ENCODE results near the gene TSKU.
"Not testable (repeated sequence)": the region's sequence is repeated elsewhere in the genome, so short reads cannot be mapped to it uniquely, and the experiment has no call there.

TSKU gene

DNA sequence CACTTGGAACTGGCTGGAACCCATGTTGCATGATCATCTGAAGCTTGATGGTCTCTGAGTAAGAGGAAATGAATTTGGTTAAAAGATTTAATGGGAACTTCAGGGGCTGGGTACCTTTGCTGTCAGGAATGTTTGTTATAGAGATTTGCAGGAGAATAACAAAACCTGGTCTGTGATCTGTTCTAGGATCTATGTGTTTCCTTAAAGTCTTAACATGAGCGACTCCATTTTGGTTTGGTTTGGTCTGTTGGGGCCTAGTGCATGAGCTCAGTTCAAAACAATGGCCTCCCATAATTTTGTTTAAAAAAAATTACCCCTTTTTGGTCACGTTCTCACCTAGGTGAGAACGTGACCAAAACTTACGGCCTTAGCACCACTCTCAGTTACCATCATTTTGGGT, 28.1 kb downstream of the TSKU start:
- peaks cover 0 to 14% (median 0%) of the 10 kb centered on the region in 3 donors for H3K9me3 ChIP-seq
- H3K36me3 ChIP-seq, result no peaks in the 10 kb centered on the region
- H3K27ac ChIP-seq, result no peak overlapping the region
- H3K4me1 ChIP-seq, result peaks cover 0 to 18% (median 5%) of the 10 kb centered on the region in 4 donors
- DNase-seq, result no peak
- H3K4me3 ChIP-seq, result no peak overlapping the region
- intact Hi-C loops (cut with DNase I; ENCODE audit: low total_unique reads), result no loop called here
- no peaks in the 10 kb centered on the region for H3K27me3 ChIP-seq
- TF ChIP-seq, protein P1, sequence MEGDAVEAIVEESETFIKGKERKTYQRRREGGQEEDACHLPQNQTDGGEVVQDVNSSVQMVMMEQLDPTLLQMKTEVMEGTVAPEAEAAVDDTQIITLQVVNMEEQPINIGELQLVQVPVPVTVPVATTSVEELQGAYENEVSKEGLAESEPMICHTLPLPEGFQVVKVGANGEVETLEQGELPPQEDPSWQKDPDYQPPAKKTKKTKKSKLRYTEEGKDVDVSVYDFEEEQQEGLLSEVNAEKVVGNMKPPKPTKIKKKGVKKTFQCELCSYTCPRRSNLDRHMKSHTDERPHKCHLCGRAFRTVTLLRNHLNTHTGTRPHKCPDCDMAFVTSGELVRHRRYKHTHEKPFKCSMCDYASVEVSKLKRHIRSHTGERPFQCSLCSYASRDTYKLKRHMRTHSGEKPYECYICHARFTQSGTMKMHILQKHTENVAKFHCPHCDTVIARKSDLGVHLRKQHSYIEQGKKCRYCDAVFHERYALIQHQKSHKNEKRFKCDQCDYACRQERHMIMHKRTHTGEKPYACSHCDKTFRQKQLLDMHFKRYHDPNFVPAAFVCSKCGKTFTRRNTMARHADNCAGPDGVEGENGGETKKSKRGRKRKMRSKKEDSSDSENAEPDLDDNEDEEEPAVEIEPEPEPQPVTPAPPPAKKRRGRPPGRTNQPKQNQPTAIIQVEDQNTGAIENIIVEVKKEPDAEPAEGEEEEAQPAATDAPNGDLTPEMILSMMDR (IDR thresholded peaks at IDR 0.05), result no peak

DNA sequence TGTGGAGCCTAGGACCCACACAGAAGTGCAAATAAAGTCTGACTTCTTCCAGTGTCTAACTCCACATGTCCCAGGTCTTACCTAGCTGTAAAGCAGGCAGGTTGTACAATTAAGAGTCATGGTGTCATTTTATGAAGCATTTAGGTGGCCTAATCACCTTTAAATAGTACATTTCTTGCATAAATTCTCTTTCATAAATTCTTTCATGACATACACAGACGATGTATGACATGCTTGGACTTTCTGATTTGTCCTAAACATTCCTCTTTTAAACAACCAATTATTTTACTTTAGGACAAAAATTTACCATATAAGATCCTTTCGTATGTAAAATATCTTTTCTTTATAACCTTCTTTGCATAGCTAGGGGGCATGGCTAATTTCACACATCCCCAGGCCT, 31.3 kb downstream of the TSKU start:
- TF ChIP-seq, protein P1 (IDR thresholded peaks at IDR 0.05), result no peak
- Histone ChIP-seq H3K27me3 (no peaks in the 10 kb centered on the region), H3K27ac (no peak overlapping the region), H3K9me3 (peaks cover 0 to 22% (median 0%) of the 10 kb centered on the region in 3 donors), H3K36me3 (no peaks in the 10 kb centered on the region), H3K4me1 (no peaks in the 10 kb centered on the region), H3K4me3 (no peak overlapping the region)
- intact Hi-C loops (cut with DNase I; ENCODE audit: low total_unique reads), result no loop called here
- DNase-seq, result no peak

DNA sequence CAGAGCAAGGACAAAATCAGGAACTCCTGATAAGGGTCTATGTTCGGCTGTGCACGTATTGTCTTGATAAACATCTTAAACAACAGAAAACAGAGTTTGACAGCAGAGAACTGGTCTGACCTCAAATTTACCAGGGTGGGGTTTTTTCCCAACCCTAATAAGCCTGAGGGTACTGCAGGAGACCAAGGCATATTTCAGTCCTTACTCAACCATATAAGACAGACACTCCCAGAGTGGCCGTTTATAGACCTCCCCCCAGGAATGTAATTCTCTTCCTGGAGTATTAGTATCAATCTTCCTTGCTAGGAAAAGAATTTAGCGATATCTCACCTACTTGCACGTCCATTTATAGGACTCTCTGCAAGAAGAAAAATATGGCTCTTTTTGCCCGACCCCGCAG, 32.5 kb downstream of the TSKU start:
- H3K9me3 ChIP-seq, result peaks cover 0 to 22% (median 0%) of the 10 kb centered on the region in 3 donors
- H3K4me3 ChIP-seq, H3K36me3 ChIP-seq, H3K27ac ChIP-seq, DNase-seq, H3K27me3 ChIP-seq, H3K4me1 ChIP-seq: not testable (repeated sequence)
- intact Hi-C loops (cut with DNase I; ENCODE audit: low total_unique reads), result loop anchor here (5.0 kb wide), 1 partner anchor 102 kb away; no protein-coding TSS in a partner anchor

DNA sequence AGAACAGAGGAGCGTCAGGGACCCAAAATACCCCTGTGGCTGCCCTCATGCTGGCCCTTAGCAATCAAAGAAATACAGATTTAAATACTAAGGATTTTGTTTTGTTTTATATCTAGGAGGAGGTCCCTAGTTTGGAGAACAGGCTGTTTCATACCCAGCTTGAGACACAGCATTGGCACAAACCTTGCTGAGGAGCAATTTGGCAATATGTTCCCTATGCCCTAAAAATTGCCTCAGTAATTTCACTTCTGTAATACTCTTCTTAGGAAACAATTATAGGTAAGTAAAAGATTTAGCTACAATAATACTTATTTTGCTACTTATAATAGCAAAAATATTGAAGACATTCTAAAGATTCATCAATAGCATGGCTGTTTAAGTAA, 37.0 kb downstream of the TSKU start:
- Histone ChIP-seq H3K4me3 (no peak overlapping the region), H3K9me3 (peaks cover 0 to 17% (median 0%) of the 10 kb centered on the region in 3 donors), H3K27me3 (no peaks in the 10 kb centered on the region), H3K36me3 (no peaks in the 10 kb centered on the region), H3K4me1 (peaks cover 0 to 4% (median 0%) of the 10 kb centered on the region in 4 donors), H3K27ac (no peak overlapping the region)
- no peak for DNase-seq
- TF ChIP-seq, protein P1 (IDR thresholded peaks at IDR 0.05), result no peak
- intact Hi-C loops (cut with DNase I; ENCODE audit: low total_unique reads), result no loop called here

DNA sequence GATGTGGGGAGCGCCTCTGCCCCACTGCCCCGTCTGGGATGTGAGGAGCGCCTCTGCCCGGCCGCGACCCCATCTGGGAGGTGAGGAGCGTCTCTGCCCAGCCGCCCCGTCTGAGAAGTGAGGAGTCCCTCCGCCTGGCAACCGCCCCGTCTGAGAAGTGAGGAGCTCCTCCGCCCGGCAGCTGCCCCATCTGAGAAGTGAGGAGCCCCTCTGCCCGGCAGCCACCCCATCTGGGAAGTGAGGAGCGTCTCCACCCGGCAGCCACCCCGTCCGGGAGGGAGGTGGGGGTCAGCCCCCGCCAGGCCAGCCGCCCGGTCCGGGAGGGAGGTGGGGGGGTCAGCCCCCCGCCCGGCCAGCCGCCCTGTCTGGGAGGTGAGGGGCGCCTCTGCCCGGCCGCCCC, 38.2 kb downstream of the TSKU start:
- H3K27ac ChIP-seq; H3K4me3 ChIP-seq; H3K9me3 ChIP-seq; H3K4me1 ChIP-seq; intact Hi-C loops (cut with DNase I; ENCODE audit: low total_unique reads); H3K36me3 ChIP-seq; H3K27me3 ChIP-seq; DNase-seq: not testable (repeated sequence)

DNA sequence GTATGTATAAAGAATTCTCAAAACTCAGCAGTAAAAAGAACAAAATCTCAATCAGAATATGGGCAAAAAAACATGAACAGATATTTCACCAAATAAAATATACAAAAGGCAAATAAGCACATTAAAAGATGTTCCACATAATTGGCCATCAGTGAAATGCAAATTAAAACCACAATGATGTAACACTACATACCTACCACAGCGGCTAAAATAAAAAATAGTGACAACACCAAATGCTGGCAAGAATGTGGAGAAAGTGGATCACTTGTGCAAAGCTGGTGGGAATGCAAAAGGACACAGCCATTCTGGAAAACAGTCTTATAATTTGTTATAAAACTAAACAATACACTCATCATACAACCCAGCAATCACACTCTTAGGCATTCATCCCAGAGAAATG, 39.2 kb downstream of the TSKU start:
- Histone ChIP-seq H3K4me1 (peaks cover 0 to 5% (median 0%) of the 10 kb centered on the region in 4 donors), H3K9me3 (no peaks in the 10 kb centered on the region), H3K4me3 (no peak overlapping the region), H3K27me3 (no peaks in the 10 kb centered on the region), H3K27ac (no peak overlapping the region), H3K36me3 (no peaks in the 10 kb centered on the region)
- no peak for DNase-seq
- intact Hi-C loops (cut with DNase I; ENCODE audit: low total_unique reads), result no loop called here
- TF ChIP-seq, protein P1 (IDR thresholded peaks at IDR 0.05), result no peak

DNA sequence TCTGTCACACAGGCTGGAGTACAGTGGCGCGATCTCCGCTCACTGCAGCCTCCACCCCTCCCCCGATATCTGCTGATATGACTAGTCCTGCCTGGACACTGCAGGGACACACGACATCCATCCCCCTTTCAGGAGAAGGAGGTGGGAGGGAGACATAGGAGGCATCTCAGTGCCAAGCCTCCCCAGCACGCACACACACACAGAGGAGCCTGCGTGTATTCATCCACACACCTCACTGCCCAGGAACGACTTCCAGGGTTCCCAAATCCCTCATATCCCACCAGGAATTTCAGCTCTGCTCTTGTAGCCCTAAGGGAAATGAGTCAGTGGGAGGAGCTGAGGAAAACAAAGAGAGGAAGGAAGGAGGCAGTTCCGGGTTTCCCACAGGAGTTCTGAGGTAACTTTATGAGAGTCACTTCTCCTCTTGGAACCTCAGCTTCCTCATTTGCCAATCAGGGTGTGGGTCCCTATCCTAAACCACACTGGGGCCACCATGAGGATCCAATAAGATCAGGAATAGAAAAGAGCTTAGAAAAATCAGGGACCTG, 40.4 kb downstream of the TSKU start:
- H3K9me3 ChIP-seq, result no peaks in the 10 kb centered on the region
- H3K27ac ChIP-seq, result no peak overlapping the region
- H3K4me3 ChIP-seq, result no peak overlapping the region
- peaks cover 0 to 5% (median 0%) of the 10 kb centered on the region in 4 donors for H3K4me1 ChIP-seq
- H3K36me3 ChIP-seq, result no peaks in the 10 kb centered on the region
- DNase-seq, result no peak
- TF ChIP-seq, protein P1 (IDR thresholded peaks at IDR 0.05), result no peak
- H3K27me3 ChIP-seq, result no peaks in the 10 kb centered on the region
- intact Hi-C loops (cut with DNase I; ENCODE audit: low total_unique reads), result no loop called here
